GM18526 (cell line): ENCODE data around the gene HDGF.

Experiments
- POLR2A ChIP-seq: IDR thresholded peaks from 3 replicates; pipeline ENCODE4 v1.6.1; 2011; ENCODE audit not compliant: insufficient read length; ENCODE audit errors: extremely low read depth

HDGF gene

DNA sequence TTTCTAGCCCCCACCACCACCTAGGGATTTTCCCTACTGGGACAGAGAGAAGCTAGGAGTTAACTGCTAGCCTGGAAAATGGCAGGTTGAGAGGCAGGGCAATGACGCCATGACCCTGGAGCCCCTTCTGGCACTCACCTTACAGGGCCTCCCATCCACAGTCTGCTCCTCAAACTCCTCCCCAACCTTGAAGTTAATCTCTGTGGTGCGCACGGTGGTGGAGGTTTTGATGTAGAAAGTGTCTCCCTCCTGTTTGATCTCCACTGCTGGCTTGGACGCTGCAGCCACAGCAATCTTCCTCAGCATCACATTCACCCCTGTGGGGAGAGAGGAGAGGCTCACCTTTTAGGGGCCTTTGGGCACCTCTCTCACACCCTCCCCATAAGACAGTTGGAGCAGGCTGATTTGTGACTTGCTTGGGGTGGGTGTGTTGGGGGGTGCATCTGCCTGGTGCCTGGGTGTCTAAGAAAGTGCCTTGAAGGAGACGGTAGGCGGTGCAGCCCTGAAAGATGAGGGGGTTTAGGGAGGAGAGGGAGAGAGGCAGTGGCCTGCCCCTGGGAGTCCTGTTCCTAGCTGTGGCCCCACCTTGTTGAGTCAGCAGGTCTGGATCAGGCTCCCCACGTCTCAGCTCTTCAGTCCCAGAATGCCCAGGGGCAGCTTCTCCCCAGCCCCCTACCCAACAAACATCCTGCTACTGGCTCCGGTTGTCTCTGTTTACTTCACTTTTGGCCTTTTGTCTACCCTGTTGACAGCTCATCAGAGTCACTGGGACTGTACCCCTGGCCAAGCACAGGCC is 50.5 kb downstream of the HDGF start:
- no peak for TF ChIP-seq POLR2A

DNA sequence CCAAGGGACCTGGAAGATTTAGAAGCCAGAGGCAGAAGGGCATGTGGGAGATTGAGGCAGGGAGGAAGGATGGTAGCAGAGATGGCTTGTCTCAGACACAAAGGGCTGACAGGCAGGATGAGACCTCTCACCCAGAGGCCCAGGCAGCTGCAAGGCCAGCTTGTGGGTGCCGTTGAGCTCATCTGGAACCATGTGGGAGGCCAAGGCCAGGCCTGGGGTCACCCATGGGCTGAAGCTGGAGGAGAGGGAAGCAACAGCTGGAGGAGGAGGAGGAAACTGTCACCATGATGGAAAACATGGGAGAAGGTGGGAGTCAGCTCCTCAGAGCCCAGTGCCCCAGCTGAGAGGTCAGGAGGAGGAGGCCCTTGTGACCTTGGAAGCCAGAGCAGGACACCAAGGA is 52.5 kb downstream of the HDGF start:
- no peak for TF ChIP-seq POLR2A

DNA sequence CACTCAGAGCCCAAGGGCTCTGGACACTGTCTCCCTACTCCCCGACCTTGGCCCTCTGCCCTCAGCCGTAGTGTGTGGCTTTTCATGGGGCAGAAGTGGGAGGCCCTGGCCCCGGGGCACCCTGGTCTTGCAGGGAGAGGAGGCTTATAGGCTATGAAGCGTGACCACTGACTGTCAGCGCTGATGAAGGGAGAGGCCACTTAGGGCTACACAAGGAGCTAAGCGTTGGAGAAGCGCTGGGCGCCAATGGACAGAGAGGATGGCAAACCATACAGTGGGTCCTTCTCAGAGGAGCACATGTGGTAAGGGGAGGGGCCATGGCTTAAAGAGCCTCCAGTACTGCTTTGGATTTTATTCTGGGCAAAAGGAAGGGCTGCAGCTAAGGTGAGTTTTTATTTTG is 54.0 kb downstream of the HDGF start:
- TF ChIP-seq POLR2A, result no peak

DNA sequence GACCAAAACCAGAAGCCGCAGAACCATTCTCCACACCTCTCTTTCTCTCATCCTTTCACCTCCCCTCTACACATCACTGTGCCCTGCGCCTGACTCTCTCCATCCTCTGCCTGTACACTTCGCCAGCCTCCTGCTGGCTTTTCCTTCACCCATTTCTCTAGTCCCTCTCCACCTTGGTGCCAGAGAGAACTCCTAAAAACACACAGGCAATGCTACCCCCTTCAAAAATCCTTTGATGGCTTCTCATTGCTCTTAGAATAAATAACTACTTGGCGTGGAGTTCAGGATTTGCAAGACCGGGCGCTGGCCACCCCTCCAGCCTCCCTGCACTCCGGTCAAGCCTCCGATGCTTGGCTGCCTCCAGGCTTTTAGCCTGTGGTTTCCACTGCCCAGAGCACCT is 54.7 kb downstream of the HDGF start:
- no peak for TF ChIP-seq POLR2A

DNA sequence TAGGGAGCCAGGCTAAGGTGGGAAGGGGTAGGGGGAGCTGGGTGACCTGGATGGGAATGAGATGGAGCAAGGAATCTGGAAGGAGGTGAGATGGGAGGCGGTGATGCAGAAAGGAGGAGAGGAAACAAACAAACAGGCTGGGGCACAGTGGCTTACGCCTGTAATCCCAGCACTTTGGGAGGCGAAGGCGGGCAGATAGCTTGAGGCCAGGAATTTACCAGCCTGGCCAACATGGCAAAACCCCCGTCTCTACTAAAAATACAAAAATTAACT is 56.8 kb downstream of the HDGF start:
- no peak for TF ChIP-seq POLR2A

DNA sequence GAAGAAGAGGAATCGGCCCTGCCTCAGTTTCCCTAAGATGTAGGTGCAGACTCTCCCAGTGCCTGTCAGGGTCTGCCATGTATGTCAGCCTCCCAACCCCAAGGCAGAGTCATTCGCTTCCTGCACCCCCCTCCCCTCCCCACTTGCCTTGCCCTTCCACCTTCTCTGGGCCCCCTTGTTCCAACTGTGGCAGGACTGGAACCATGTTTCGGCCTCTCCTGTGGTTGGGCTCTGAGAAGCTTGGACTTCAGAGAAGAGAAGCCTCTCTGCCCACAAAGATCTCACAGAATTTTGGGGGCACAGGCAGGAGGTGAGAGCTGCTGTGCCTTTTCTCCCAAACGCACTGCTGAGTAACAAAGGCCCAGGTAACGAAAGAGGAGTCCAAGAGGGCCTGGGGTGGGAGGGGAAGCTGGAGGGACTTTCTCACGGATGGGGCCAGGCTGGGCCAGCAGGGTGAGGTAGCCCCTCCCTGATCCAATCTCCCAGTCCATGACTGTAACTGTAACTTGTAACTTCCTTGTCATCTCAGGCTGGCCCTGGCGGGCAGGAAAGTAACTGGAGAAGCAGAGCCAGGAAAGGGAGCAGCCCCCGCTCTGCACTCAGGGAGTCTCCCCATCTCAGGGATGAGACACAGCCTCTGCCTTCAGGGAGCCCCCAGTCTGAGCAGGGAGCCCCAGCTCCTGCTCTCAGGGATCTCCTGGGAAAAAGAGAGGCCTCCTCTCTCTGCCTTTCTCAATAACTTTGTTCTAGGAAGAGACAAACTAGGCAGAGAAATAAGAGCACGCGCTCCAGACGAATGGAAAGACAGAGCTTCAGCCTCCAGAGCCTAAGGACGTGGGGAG is 57.4 kb downstream of the HDGF start:
- no peak for TF ChIP-seq POLR2A

DNA sequence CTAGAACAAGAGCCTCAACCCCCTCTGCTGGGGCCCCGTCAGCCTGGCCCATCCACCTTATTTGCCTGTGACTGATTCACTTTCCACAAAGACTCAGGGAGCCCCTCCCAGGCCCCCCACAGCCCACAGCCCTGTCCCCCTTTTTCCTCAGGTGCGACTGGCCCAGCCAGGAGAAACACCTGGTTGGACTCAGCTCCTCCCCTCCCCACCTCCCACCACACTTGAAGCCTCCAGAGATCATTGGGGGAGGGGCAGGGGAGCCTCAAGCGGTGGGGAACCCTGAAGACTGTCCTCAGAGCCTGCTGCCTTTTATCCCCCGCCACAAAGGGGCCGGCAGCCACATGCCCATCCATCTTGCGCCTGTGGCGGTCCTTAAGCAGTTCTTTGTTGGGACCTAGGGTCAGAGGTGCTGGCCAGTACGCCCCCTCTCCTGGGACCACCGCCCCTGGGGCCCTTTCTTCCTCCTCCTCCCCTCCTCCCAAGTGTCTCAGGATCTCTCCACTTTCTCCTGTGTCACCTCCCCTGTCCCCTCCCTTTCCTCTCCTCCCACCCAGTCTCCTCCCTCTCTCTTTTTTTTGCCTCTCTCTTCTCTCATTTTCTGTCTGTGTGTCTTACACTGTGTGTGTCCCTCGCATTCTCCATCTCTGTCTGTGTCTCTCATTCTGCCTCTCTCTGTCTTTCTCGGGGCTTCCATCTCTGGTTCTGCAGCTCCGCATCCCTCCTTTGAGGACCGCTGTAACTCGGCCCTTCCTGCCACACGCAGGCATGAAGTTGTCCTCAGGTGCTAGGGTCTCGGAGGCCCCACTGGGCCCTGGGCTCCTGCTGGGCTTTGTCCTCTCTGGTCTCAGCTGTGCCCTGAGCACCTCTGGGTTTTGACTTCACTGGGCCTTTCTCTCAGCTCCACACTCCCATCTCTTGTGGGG is 58.3 kb downstream of the HDGF start:
- TF ChIP-seq POLR2A, result no peak

DNA sequence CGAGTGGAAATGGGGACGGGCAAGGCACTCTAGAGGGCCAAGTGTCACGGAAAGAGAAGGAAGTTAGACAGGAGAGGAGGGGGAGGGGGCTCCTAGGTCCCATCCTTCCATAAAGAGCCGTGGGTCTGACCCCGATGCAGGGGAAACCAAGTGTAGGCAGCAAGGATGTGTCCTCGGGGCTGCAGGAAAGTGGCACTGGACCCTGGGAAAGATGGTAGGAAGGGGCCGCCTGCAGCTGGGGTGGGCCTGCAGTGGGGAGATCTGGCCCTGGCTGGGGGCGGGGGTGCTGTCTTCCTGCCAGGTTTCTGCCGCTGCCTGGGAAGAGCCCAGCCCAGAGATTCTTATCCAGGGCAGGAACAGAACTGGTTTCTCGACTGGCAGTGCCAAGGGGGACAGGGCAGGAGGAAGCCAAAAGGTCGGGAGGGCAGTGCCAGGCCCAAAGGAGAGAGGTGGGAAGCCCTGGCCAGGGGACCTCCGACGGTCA is 59.0 kb downstream of the HDGF start:
- no peak for TF ChIP-seq POLR2A
